ENCODE results near the gene C5orf63.
"Not testable (repeated sequence)": the region's sequence is repeated elsewhere in the genome, so short reads cannot be mapped to it uniquely, and the experiment has no call there.

Gene C5orf63

DNA sequence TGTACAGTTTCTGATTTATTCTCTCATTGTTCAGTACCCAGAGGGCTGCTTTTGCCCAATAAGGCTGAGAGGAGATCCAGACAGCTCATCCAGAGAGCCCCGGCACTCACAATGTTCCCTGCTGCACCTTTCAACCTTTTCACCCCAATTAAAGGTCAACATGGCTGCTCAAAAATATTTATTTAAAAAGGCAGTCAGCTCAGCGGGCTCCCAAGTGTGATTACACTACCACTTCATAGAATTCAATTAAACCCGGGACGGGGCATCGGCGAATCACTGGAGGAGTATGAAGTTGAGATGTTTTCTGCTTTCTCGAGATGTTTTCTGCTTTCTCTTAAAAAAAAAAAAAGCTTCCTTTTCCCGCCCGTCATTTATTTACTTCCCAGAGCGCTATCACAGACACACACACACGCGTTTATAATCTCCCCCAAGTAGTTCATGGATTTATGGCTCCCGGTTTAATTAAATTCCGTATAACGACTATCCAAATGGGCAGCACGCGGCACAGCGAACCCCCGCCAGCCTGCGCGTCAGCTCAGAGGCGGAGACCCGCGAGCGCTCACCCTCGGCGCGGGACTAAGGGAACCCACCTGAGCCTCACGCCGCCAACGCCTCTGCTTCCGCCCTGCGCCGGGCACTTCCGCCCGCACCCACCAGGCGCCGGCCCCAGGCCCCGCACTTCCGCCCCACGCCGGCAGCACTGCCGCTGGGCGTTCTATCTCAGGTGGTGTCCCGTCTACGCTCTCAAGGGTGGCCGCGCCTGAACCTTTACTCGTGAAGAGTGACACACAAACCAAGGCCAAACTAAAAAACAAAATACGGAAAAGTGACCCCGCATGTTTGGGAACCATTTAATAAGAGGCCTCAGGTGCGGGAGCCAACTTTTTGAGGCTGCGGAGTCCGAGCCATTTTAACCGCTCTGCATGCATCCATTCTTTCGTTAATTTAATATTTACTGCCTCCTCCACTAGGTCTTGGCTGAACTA is at the start of gene C5orf63:
Gene C5orf63 (minus strand): TSS at position 642 of the 986 bp plus-strand sequence. CDS start 14,507 bp downstream, outside the sequence.
- peak; percentile 83 for DNase-seq

DNA sequence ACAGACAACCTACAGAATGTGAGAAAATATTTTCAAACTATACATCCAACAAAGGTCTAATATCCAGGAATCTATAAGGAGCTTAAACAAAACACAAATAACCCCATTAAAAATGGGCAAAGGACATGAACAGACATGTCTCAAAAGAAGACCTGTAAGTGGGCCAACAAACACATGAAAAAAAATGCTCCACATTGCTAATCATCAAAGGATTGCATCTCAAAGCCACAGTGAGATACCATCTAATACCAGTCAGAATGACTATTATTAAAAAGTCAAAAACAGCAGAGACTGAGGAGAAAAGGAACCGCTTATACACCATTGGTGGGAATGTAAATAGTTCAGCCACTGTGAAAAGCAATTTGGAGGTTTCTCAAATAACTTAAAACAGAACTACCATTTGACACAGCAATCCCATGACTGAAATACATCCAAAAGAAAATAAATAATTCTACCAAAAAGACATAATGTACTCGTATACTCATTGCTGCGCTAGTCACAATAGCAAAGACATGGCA is 39.1 kb upstream of the C5orf63 start:
- no peak for DNase-seq

DNA sequence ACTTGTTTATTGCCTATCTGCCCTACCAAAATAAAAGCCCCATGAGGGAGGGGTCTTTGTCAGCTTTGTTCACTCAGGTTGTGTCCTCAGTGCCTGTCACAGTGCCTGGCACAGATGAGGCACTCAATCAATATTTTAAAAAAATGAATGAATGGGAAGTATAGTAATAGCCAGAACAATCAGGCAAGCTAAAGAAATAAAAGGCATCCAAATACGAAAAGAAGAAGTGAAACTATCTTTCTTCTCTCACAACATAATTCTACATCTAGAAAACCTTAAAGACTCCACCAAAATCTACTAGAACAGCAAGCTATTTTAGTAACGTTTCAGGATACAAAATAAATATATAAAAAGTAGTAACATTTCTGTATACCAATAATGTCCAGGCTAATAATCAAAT is 37.8 kb upstream of the C5orf63 start:
- no peak for DNase-seq

DNA sequence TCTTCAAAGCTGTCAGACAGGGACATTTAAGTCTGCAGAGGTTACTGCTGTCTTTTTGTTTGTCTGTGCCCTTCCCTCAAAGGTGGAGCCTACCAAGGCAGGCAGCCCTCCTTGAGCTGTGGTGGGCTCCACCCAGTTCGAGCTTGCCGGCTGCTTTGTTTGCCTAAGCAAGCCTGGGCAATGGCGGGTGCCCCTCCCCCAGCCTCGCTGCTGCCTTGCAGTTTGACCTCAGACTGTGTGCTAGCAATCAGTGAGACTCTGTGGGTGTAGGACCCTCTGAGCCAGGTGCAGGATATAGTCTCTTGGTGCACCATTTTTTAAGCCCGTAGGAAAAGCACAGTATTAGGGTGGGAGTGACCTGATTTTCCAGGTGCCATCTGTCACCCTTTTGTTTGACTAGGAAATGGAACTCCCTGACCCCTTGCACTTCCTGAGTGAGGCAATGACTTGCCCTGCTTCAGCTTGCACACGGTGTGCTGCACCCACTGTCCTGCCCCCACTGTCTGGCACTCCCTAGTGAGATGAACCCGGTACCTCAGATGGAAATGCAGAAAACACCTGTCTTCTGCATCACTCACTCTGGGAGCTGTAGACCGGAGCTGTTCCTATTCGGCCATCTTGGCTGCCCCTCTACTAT is 35.4 kb upstream of the C5orf63 start:
- not testable (repeated sequence) for DNase-seq

DNA sequence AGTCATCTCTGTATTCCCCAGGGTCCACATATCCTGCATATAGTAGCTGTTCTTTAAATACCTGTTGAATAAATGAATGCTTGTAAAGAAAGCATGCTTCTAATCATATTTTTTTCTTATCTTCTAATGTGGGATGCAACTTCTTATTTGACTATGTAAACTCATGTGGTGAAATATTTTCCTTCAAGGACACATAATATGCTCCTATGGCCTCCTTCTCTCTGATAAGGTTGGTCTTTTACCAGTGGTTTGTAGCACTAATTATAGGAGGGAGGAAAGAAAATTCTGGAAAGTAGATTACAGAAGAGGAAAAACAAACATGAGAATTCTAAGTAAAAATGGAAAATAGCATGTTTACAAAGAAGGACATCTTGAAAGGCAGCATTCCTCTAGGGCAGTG is 28.6 kb upstream of the C5orf63 start:
- DNase-seq: no peak

DNA sequence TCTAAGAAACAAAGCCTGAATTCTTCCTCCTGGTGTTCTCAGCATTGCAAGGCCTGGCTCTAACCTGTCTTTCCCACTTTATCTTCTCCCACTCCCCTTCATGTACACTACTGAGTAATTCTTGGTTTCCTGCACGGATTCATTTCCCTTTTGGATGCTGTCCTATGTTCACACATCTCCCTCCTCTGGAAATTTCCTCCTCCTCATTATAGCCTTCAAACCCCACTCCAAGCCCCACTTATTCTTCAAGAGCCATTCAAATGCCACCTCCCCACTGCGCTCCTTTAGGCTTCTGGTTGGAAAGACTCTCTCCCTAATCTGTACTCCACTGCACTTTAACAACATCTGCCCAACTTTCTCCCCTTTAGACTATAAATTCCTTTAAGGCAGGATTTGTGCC is 28.2 kb upstream of the C5orf63 start:
- no peak for DNase-seq

DNA sequence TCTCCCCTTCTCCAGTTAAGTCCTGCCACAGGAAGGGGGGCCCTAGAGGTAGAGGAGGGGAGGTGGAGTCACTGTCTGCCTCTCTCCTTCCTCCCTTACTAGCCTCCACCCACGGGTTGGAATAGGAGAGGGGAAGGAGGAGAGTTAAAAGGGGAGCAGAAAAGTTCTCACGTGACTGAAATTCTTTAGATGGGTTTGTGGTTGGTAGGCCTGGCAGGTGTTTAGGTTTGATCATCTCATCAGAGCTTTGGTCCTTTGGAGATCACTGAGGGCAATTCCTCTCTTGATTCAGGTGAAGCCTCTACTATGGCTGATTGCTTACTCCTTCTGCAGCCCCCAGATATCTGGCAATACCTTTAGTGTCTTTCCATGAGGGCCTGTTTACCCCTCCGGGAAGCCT is 24.9 kb upstream of the C5orf63 start:
- no peak for DNase-seq

DNA sequence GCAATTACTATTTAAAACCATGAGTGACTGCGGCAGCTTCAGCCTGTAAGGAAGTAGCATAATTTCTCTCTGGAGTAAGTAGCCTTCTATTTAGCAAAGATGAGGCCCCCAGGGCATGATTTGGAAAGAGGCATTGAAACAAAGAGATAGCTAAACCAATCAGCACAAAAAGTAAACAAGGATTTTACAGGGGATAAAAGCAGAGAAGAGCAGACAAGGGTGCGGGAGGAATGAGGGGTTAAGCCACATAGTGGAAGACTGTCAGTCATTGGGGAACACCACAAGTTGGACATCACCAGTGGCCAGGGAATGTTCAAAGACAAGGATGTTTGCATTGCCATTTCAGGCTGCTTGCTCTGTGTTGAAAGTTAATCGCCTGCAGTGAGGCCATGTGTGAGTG is 24.0 kb upstream of the C5orf63 start:
- DNase-seq: no peak

DNA sequence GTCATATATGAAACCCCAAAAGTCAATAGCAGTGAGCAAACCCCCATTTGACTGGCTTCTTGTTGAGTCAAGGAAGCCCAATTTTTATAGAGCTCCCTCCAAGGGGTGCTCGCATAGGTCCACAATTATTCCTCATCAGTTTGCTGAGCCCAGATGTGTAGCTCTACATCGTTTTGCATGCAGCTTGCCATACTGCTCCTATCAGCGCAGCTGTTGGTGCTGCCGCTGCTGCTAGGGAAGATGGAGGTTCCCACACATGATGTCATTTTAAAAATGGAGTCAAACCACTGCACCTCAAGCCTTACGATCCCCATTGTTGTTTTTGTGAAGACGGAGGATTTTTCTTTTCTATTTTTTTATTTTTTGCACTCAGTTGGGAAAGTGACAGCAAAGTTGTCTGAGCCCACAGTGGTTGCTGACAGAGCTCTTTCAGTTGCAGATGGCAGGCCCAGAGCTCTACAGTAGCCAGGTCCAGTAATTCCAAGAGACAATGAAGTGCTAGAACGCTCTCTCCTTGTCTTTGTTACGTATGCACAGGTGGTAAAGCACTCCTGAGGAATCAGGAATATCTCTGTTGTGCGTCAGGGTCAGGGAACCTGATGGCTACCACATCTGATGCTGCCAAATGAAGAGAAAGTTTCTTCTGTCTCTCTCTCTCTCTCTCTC is 23.2 kb upstream of the C5orf63 start:
- DNase-seq: no peak

DNA sequence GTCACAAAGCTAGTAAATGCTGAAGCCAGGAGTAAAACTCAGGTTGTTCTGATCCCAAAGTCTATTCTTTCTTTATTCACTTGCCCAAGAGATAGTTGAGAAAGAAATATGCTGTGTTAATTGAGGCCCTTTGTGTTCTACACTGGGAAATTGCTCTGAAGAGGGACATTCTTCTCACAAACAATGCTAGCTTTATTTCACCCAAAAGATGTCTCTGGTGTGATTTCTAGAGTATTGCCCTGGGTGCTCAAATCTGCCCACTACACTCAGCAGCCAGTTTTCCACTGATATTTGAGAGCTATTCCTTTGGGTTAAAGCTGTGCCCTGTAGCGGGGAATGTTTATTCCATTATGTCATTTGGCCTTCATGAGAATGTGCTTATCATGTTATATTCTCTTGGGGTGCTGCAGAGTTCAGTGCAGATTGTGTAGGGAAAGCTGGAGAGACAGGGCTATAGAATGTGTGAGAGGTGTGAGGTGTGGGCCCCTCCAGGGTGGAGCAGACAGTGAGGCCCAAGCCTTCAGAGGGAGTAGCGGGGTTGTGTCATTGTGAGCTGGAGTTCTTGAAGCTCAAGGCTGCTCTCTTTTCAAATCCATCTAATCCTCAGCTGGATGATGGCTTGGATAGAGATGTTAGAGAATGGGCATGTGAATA is 21.0 kb upstream of the C5orf63 start:
- no peak for DNase-seq

DNA sequence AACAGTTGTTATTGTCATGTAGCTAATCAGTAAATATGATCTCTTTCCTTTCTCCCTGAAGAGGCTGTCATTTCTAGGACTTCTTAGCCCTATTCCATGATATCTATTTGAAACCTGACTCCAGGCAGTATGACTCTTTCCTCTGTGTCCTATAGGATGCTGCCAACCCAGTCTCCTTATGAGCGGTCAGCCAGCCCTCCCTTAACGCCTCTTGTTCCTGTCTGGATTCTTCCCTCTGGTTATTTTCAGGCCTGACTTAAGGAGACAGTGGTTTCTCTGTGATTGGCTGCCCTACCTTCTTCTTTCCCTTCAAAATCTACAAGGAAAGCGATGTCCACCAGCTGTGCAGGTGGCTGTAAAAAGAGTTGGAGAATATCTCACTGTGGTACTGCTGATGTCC is 19.4 kb upstream of the C5orf63 start:
- no peak for DNase-seq

DNA sequence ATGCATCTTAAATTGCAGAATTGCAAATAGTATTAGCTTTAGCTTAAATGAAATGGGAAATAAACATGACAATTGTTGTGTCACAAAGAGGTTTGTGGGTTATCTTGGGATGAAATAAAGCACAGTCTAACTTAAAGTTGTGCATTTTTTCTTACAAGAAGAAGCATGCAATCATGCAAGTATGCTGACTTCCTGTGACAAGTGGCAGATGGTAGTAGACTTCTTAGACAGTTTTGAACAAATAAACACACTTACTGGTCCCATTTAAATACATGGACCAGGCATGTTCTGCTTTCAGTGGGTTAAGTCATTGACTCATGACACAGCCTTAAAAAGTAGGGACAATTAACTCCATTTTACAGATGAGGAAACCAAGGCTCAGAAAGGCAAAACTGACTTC is 15.9 kb upstream of the C5orf63 start:
- no peak for DNase-seq

DNA sequence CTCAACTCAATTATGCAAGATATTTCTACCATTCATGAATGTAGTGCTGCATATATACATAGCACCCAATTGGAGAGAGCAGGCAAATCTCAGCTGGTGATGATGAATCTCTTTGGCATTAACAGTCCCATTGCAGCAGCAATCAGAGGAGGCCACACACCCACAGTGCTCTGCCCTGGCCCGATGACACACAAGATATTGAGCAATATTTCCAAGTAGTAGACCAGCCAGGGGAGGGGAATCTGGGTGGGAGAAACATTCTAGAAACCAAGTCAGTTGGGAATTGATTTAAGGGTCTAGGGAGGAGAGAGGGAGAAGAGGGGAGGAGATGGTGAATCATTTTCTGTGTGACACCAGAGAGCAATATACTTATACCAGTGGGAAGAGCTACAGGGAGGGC is 14.9 kb upstream of the C5orf63 start:
- no peak for DNase-seq

DNA sequence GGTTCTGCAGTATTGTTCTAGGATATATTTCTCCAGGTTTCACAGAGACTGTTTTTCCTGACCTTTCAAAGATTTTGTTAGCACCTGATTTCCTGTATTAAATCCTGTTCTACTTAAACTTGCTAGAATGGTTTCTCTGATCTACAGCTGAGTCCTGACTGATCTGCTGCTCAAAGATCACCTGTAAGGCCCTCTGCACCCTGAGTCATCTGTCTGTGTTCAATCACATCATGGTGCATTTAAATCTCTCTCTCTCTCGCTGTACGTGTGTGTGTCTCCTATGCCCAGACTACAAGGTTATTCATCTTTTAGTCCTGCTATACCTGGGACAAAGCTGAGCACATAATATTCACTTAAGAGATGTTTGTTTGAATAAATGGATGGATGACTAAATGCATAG is 13.3 kb upstream of the C5orf63 start:
- no peak for DNase-seq

DNA sequence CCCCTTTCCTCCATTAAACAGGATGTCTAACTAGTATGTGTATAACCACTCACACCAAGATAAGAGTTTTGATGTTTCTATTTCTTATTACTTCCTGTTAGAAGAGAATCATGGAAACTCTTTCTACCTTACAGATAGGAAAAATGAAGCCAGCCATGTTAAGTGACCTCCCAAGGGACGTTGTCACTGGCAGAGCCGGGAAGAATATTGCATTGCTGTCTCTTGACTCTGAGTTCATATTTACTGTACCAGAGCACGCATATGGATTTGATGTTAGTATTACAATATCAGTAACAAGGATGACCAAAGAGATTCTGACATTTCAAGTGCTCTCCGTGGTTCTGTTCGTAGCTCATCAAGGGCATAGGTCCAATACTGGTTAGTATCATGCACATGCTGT is 12.5 kb upstream of the C5orf63 start:
- DNase-seq: no peak

DNA sequence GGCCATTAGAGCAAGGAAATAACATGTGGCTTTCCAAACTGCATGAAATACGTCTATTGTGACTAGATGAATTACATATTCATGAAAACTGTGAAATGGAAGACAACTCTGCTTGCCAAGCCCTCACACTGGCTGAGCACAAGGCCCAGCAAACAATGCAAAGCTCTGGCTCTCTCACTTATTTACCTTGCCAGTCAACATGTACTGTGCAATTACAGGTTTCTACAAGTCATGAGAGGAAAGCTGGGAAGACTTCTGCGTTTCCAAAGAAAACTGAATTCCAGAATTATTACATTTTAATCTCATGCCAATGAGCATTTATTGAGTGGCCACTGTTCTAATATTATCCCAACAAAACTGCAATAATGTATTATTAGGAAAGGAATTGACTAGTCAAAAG is 12.1 kb upstream of the C5orf63 start:
- no peak for DNase-seq

DNA sequence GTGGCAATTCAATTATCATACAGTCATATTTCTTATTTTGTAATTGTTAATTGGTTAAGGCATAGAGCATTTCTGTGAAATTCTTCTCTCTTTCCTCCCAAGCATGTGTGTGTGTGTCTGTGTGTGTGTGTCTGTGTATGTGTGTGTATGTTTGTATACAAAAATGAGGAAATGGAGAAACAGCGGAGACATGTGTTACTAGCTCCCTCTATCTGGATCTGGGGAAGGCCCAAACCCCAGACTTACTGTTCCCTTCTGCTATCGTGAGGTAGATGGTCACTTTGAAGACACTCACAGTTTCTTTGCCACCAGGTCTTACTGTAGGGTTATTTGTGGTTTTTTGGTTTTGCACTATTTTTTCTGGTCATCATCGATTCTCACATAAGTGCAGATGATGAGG is 11.4 kb upstream of the C5orf63 start:
- no peak for DNase-seq

DNA sequence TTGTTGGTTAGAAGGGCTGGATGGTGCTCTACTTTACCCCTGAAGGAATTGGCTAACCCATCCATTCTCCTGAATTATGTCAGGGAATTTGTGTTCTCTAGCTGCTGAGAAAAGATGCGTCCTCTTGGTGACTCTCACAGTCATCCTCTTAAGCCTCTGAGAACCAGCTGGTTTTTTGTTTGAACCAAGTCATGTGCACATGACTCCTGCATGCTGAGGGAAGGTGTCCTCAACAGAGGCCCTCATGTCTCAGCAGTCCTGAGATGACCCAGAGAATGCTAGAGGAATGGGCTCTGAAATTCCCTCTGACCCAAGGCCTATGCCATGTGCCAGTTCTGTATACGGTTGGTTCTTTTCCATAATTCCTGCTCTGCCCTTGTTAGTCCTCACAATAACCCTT is 10.4 kb upstream of the C5orf63 start:
- DNase-seq: no peak

DNA sequence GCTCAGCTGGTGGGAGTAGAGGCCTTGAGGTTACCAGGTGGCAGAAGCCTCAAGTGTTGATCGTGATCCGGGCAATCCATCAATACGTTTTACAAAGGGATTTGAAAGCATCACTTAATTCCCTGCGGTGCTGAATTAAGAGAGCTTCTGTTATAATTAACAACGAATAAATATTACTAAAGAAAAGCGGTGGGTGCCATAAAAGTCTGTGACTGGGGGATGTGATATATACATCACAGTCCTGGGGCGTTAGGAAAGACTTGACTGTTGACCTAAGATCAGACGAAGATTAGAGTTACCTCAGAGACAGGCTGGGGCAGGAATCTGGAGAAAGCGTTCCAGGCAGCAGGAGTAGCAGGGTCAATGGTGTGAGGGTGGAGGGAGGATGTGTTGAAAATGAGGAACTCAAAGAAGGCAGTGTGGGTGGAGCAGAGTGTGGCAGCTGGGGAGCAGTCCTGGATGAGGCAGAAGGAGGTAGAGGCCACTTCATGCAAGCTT is 6.7 kb upstream of the C5orf63 start:
- DNase-seq: no peak

DNA sequence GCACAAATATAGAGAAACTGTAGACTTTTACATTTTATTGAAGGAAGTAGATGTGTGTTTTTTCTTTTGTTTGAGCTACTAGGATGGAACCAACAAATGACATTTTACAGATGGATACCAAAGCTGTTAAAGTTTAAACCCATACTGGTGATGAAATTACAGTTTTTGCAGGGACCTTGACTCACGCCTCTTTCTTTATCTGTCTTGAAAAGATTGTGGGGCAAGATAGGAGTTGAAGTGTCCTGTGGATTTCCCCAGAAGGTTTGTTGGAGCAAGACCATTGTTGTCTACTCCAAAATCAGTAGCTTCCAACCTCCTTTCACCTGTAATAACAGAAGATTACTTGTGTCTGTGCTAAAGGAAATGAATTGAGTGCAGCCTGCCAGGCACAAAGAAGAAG is 4.1 kb upstream of the C5orf63 start:
- DNase-seq: no peak

DNA sequence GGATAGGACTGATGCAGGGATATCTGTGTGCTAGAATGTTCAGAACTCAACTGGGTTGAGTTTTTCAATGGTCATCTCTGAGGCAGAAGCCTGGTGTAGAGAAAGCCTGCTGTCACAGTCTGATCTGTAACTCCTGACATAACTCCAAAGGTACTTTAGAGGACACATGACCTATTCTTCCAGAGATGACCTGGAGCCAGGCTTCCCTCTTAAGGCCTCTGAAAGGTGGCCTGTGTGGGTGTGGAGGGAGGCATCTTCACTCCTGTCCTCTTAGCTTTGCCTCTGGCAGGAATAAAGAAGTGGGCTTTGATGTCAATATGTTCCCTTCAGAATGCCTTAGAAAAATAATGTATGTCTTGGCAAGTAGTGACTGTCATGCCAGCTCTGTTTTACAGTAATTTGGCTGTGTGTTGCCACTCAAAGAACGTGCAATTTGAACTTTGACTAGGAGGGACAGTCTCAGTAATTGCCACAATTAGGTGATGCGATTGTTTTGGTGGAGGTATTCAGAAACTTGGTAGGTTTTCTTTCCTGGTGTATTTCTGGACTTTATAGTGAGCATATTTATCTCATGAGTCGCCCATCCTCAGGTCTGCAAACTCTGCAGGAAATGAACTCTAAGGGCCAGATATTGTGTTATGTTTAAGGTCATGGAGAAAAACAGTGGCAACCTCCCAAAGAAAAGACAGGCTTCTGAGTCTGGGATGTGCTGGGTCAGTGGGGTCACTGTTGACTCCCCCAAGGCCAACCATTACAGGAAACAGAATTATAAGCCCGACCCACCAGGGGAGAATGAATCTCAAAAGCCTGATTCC is 3.2 kb upstream of the C5orf63 start:
- no peak for DNase-seq

DNA sequence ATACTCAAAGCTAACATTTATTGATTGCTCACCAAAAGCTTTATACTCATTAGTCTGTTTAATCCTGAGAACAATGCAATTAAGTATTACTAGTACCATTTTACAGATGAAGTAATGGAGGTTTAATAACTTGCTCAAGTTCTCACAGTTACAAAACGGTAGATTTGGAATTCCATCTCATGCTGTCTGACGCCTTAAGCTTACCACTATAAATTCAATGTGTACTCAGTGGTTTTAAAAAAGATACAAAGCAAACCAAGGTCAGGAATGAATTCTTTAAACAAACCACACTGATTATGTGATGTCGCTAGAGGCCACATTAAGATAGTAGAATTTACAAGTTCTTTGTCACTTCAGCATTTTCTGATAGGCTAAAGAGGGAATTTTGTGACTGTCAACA is 1.2 kb upstream of the C5orf63 start:
- DNase-seq: no peak
